Mucosa of rectum (tissue), 2 donors: Measurements from ENCODE around the gene KLK12.

ENCODE experiments used
- H3K27ac ChIP-seq, 2 donors: one replicate each; pipeline ENCODE4 v1.7.0; 2013; ENCODE audit warnings: inconsistent platforms in 2 of 2, low read depth in 2 of 2, low read length in 2 of 2
- H3K27me3 ChIP-seq, 2 donors: one replicate each; pipeline ENCODE4 v1.7.0; 2013; ENCODE audit warnings: low read length in 2 of 2; ENCODE audit not compliant: control insufficient read depth in 2 of 2, insufficient read depth in 2 of 2
- H3K36me3 ChIP-seq, 2 donors: one replicate each; pipeline ENCODE4 v1.7.0; 2013; ENCODE audit warnings: low read length in 2 of 2; ENCODE audit not compliant: control insufficient read depth in 2 of 2, insufficient read depth in 2 of 2
- H3K4me1 ChIP-seq, 2 donors: one replicate each; pipeline ENCODE4 v1.7.0; 2013; ENCODE audit warnings: low read length in 2 of 2, mild to moderate bottlenecking in 1 of 2; ENCODE audit not compliant: control insufficient read depth in 2 of 2, insufficient read depth in 2 of 2
- H3K4me3 ChIP-seq, 2 donors: one replicate each; pipeline ENCODE4 v1.7.0; 2013; ENCODE audit warnings: low read length in 2 of 2
- H3K9ac ChIP-seq, 2 donors: one replicate each; pipeline ENCODE4 v1.7.0; 2013; ENCODE audit warnings: low read length in 2 of 2, low read depth in 1 of 2, mild to moderate bottlenecking in 1 of 2
- H3K9me3 ChIP-seq, 2 donors: one replicate each; pipeline ENCODE4 v1.7.0; 2013; ENCODE audit warnings: low read length in 2 of 2; ENCODE audit not compliant: control insufficient read depth in 2 of 2
- donor health status: healthy.
- donor health status: Normal muscosa, but diverticular disease.

KLK12 gene

GRCh38 chr19:51027873-51028272, 6.9 kb downstream of the KLK12 start:
- Histone ChIP-seq H3K4me1 (no peaks in the 10 kb centered on the region), H3K27me3 (peaks cover 0 to 12% of the 10 kb centered on the region in 2 donors)

GRCh38 chr19:51027126-51027806, 7.5 kb downstream of the KLK12 start:
- no peak overlapping the region for H3K27ac ChIP-seq
- H3K4me1 ChIP-seq: no peaks in the 10 kb centered on the region
- H3K36me3 ChIP-seq: no peaks in the 10 kb centered on the region
- H3K4me3 ChIP-seq: no peak overlapping the region
- H3K9me3 ChIP-seq: no peaks in the 10 kb centered on the region
- H3K9ac ChIP-seq: no peak overlapping the region
- peaks cover 0 to 12% of the 10 kb centered on the region in 2 donors for H3K27me3 ChIP-seq

More at GRCh38 chr19:51027873-51028272, 6.9 kb downstream of the KLK12 start:
- H3K9ac ChIP-seq: no peak overlapping the region
- no peak overlapping the region for H3K4me3 ChIP-seq
- H3K9me3 ChIP-seq: no peaks in the 10 kb centered on the region
- no peaks in the 10 kb centered on the region for H3K36me3 ChIP-seq
- no peak overlapping the region for H3K27ac ChIP-seq

- Histone ChIP-seq H3K9ac (no peak within 1 kb of the TSS), H3K9me3 (no peaks in the 10 kb centered on the region), H3K27ac (no peak within 1 kb of the TSS), H3K36me3 (no peaks in the 10 kb centered on the region), H3K4me3 (no peak within 1 kb of the TSS), H3K4me1 (no peaks in the 10 kb centered on the region), H3K27me3 (peaks cover 0 to 12% of the 10 kb centered on the region in 2 donors)
Observed at GRCh38 chr19:51026554-51026831, 8.3 kb downstream of the KLK12 start, which contains the start of gene KLK11. Gene KLK11, minus strand, starts transcription at chr19:51026616. Its CDS starts 985 bp downstream, at chr19:51025631.

- H3K9ac ChIP-seq: no peak overlapping the region
- peaks cover 0 to 12% of the 10 kb centered on the region in 2 donors for H3K27me3 ChIP-seq
- no peak overlapping the region for H3K4me3 ChIP-seq
- no peaks in the 10 kb centered on the region for H3K9me3 ChIP-seq
- H3K36me3 ChIP-seq: no peaks in the 10 kb centered on the region
- no peaks in the 10 kb centered on the region for H3K4me1 ChIP-seq
- no peak overlapping the region for H3K27ac ChIP-seq
Observed at GRCh38 chr19:51025809-51026553, 8.8 kb downstream of the KLK12 start.

- no peaks in the 10 kb centered on the region for H3K9me3 ChIP-seq
- no peak overlapping the region for H3K27ac ChIP-seq
- no peak overlapping the region for H3K4me3 ChIP-seq
- peaks cover 0 to 12% of the 10 kb centered on the region in 2 donors for H3K27me3 ChIP-seq
- H3K36me3 ChIP-seq: no peaks in the 10 kb centered on the region
- no peaks in the 10 kb centered on the region for H3K4me1 ChIP-seq
- H3K9ac ChIP-seq: no peak overlapping the region
Observed at GRCh38 chr19:51025401-51025800, 9.4 kb downstream of the KLK12 start.

GRCh38 chr19:51024924-51025323, 9.9 kb downstream of the KLK12 start:
- Histone ChIP-seq H3K4me3 (no peak overlapping the region), H3K36me3 (no peaks in the 10 kb centered on the region), H3K9ac (no peak overlapping the region), H3K27ac (no peak overlapping the region), H3K4me1 (no peaks in the 10 kb centered on the region), H3K27me3 (peaks cover 3 to 17% of the 10 kb centered on the region in 2 donors), H3K9me3 (no peaks in the 10 kb centered on the region)

- H3K27ac ChIP-seq: no peak overlapping the region
- H3K4me1 ChIP-seq: peaks cover 0 to 3% of the 10 kb centered on the region in 2 donors
- no peak overlapping the region for H3K4me3 ChIP-seq
- H3K36me3 ChIP-seq: no peaks in the 10 kb centered on the region
- H3K9ac ChIP-seq: no peak overlapping the region
- H3K27me3 ChIP-seq: peaks cover 6 to 18% of the 10 kb centered on the region in 2 donors
- no peaks in the 10 kb centered on the region for H3K9me3 ChIP-seq
Observed at GRCh38 chr19:51023946-51024345, 10.9 kb downstream of the KLK12 start.

GRCh38 chr19:51022526-51022925, 12.3 kb downstream of the KLK12 start:
- Histone ChIP-seq H3K9me3 (no peaks in the 10 kb centered on the region), H3K9ac (no peak overlapping the region), H3K36me3 (no peaks in the 10 kb centered on the region), H3K4me3 (no peak overlapping the region), H3K4me1 (peaks cover 0 to 3% of the 10 kb centered on the region in 2 donors), H3K27me3 (peaks cover 8 to 21% of the 10 kb centered on the region in 2 donors), H3K27ac (no peak overlapping the region)

- H3K9ac ChIP-seq: no peak overlapping the region
- no peaks in the 10 kb centered on the region for H3K36me3 ChIP-seq
- peaks cover 0 to 3% of the 10 kb centered on the region in 2 donors for H3K4me1 ChIP-seq
- H3K27me3 ChIP-seq: peaks cover 15 to 22% of the 10 kb centered on the region in 2 donors
- no peaks in the 10 kb centered on the region for H3K9me3 ChIP-seq
- H3K4me3 ChIP-seq: no peak overlapping the region
- H3K27ac ChIP-seq: no peak overlapping the region
Observed at GRCh38 chr19:51020988-51021651, 13.7 kb downstream of the KLK12 start.

- peaks cover 0 to 3% of the 10 kb centered on the region in 2 donors for H3K4me1 ChIP-seq
- H3K36me3 ChIP-seq: no peaks in the 10 kb centered on the region
- H3K9ac ChIP-seq: no peak within 1 kb of the TSS
- no peak within 1 kb of the TSS for H3K27ac ChIP-seq
- H3K9me3 ChIP-seq: no peaks in the 10 kb centered on the region
- H3K4me3 ChIP-seq: peak within 1 kb of the TSS in 1 of 2 donors; percentile 30
- H3K27me3 ChIP-seq: peaks cover 19 to 29% of the 10 kb centered on the region in 2 donors
Observed at GRCh38 chr19:51019544-51019925, 15.3 kb downstream of the KLK12 start, which contains the start of gene KLK10. Gene KLK10, minus strand, starts transcription at chr19:51019709. Its CDS starts 579 bp downstream, at chr19:51019130.
